SK-N-MC (cell line): Measurements from ENCODE around the gene PRPF6.

ENCODE experiments used
- EZH2 ChIP-seq: fragments of 200-600 bp; sonication (generic); IDR thresholded peaks from one replicate; pipeline ENCODE4 v1.6.1; 2017; ENCODE audit warnings: antibody characterized with exemption
- FOXP2 ChIP-seq: optimal IDR thresholded peaks from 2 replicates; pipeline ENCODE3; 2011; ENCODE audit warnings: mild to moderate bottlenecking, moderate library complexity; ENCODE audit not compliant: insufficient read depth; ENCODE audit errors: extremely low read length, control extremely low read depth
- POLR2AphosphoS5 ChIP-seq: IDR thresholded peaks from 2 replicates; pipeline ENCODE4 v1.6.1; 2012; ENCODE audit warnings: mild to moderate bottlenecking, low read depth, low read length, borderline replicate concordance

DNA sequence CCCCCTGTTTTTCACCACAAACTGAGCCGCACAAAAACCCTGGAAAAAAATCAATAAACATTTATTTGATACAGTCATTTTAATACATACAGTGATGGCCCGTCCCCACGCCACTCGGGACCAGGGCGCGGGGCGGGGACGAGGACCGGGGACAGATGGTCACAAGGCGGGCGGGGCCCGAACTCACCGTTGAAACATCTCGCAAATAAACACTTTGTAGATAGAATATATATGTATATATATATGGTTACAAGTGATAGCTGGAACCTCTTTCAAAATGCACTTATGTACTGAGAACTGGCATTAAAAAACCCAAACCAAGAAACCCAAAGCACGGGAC lies 24.3 kb upstream of the PRPF6 start:
- TF ChIP-seq POLR2AphosphoS5 = no peak
- TF ChIP-seq EZH2 = no peak
- TF ChIP-seq FOXP2 = no peak
